NCI-H2227 treated with DMSO at 0.1 percent for 48 hours (cell line): ENCODE results near the gene KRT7.

Source experiments
- DNase-seq: peaks from one replicate; lab custom pipeline; 2025; lab: John Stamatoyannopoulos, UW

KRT7 gene

GRCh38 chr12:52199294-52199919, 33.6 kb upstream of the KRT7 start:
- DNase-seq, result no peak

- DNase-seq, result no peak
These were observed 32.8 kb upstream of the KRT7 start for GRCh38 chr12:52200086-52200780.

- DNase-seq, result no peak
These were observed 32.1 kb upstream of the KRT7 start for GRCh38 chr12:52200781-52201450.

- DNase-seq, result no peak
These were observed 31.6 kb upstream of the KRT7 start for GRCh38 chr12:52201451-52201839.

GRCh38 chr12:52202361-52203078, 30.5 kb upstream of the KRT7 start:
- DNase-seq, result no peak

GRCh38 chr12:52203079-52203921, 29.7 kb upstream of the KRT7 start:
- peak; percentile 18 for DNase-seq

GRCh38 chr12:52204095-52204930, 28.7 kb upstream of the KRT7 start:
- DNase-seq, result no peak

- DNase-seq, result no peak
These were observed 28.0 kb upstream of the KRT7 start for GRCh38 chr12:52204931-52205505.

GRCh38 chr12:52205612-52206303, 27.3 kb upstream of the KRT7 start:
- no peak for DNase-seq

GRCh38 chr12:52206304-52207040, 26.6 kb upstream of the KRT7 start:
- no peak for DNase-seq

- DNase-seq, result no peak
These were observed 25.9 kb upstream of the KRT7 start for GRCh38 chr12:52207106-52207505.

GRCh38 chr12:52207895-52208294, 25.1 kb upstream of the KRT7 start:
- no peak for DNase-seq

- no peak for DNase-seq
These were observed 24.4 kb upstream of the KRT7 start for GRCh38 chr12:52208424-52209165.

- DNase-seq, result no peak
These were observed 23.7 kb upstream of the KRT7 start for GRCh38 chr12:52209321-52209720.

- DNase-seq, result no peak
These were observed 22.7 kb upstream of the KRT7 start for GRCh38 chr12:52210186-52210924.

GRCh38 chr12:52210925-52211650, 22.0 kb upstream of the KRT7 start:
- DNase-seq, result no peak
